GM18861 (cell line): Measurements from ENCODE around the gene RAD17.
"Not testable (repeated sequence)": the region's sequence is repeated elsewhere in the genome, so short reads cannot be mapped to it uniquely, and the experiment has no call there.

ENCODE experiments used
- ATAC-seq: cut with Tn5 transposase; IDR thresholded peaks from one replicate; pipeline ENCODE4 v1.9.1; 2021; ENCODE audit not compliant: unreplicated experiment

Gene RAD17

GRCh38 chr5:69454460-69455249 is 85.0 kb downstream of the RAD17 start:
- no peak for ATAC-seq

DNA sequence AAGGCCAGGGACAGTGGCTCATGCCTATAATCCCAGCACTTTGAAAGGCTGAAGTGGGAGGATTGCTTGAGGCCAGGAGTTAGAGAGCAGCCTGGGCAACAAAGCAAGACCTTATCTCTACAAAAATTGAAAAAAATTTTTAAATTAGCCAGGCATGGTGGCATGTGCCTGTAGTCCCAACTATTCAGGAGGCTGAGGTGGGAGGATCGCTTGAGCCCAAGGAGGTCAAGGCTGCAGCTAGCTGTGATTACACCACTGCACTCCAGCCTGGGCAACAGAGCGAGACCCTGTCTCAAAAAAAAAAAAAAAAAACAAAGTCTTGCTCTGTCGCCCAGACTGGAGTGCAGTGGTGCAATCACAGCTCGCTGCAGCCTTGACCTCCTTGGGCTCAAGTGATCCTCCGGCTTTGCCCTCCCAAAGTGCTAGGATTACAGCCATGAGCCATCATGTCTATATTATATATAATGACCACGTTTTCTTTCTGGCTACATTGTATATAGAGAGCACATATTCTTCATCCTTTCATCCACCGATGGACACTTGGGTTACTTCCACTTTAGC is 85.9 kb downstream of the RAD17 start:
- not testable (repeated sequence) for ATAC-seq

DNA sequence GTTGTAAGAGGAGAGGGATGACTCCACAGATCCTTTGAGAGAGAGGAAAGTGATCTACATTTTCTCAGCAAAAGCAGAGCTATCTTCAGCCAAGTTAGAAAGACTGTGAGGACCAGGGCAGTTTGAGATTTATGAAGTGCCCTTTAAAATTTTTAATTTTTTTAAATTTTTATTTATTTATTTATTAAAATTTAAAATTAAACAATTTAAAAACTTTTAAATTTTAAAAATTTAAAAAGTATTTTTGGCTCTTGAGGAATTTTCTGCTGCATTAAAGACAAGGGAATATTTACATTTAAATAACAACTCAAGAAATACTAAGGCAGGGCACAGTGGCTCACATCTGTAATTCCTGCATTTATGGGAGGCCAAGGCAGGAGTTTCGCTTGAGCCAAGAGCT is 92.6 kb downstream of the RAD17 start:
- ATAC-seq: no peak
